Calu3 (cell line): Measurements from ENCODE around the gene FOXP4. TPM values are rescaled to one million over a fixed set of nuclear protein-coding genes. Genes with fewer than 3 reads are reported as not detected.

Source experiments
- BruUV-seq: library from RNA; stranded (reverse); fragments of 400-500 nt; replicated peaks from 2 replicates; lab custom pipeline; 2021; lab: Mats Ljungman, UMichigan
- CTCF ChIA-PET: fragments of 300-600 bp; sonication (Branson Sonifier 250); formaldehyde crosslinking; loops from one replicate; lab custom pipeline; 2022; ENCODE audit warnings: antibody characterized with exemption; lab: Charles Lee
- DNase-seq: peaks from one replicate; pipeline ENCODE4 v3.0.0; 2022
- H3K27ac Mint-ChIP-seq: one replicate; pipeline ENCODE4 v1.8.0; 2022; ENCODE audit warnings: mixed read lengths; ENCODE audit not compliant: unreplicated experiment
- H3K27me3 Mint-ChIP-seq: one replicate; pipeline ENCODE4 v1.8.0; 2022; ENCODE audit warnings: mixed read lengths; ENCODE audit not compliant: unreplicated experiment
- H3K36me3 Mint-ChIP-seq: one replicate; pipeline ENCODE4 v1.8.0; 2022; ENCODE audit warnings: mild to moderate bottlenecking, moderate library complexity, mixed read lengths; ENCODE audit not compliant: insufficient read depth, unreplicated experiment
- H3K4me1 Mint-ChIP-seq: one replicate; pipeline ENCODE4 v1.8.0; 2022; ENCODE audit warnings: mild to moderate bottlenecking, low read depth, mixed read lengths; ENCODE audit not compliant: unreplicated experiment
- H3K4me3 Mint-ChIP-seq: one replicate; pipeline ENCODE4 v1.8.0; 2022; ENCODE audit warnings: mild to moderate bottlenecking, low read depth, moderate library complexity, mixed read lengths; ENCODE audit not compliant: unreplicated experiment
- H3K9me3 Mint-ChIP-seq: one replicate; pipeline ENCODE4 v1.8.0; 2022; ENCODE audit warnings: low read depth, mixed read lengths; ENCODE audit not compliant: unreplicated experiment
- CTCF ChIP-seq: fragments of 200-600 bp; IDR thresholded peaks from one replicate; pipeline ENCODE4 v1.8.0; 2022; ENCODE audit warnings: antibody characterized with exemption; ENCODE audit not compliant: unreplicated experiment
- intact Hi-C: fragments of 100-400 bp; cut with micrococcal nuclease; formaldehyde crosslinking; loops from one replicate; pipeline ENCODE4 v1.10.0; 2022; ENCODE audit not compliant: unreplicated experiment
- total RNA-seq: library from RNA; stranded (reverse); gene quantifications from 2 replicates; pipeline ENCODE4 v1.2.3, GENCODE V29; 2022

Gene FOXP4
- total RNA-seq, 1 experiment from 2014 or later = 47.8 TPM

- peaks cover 29% of the 10 kb centered on the region for H3K4me1 Mint-ChIP-seq
- BruUV-seq = no TSS peak
- no peak for DNase-seq
These were observed 92.1 kb downstream of the FOXP4 start, which contains the start of gene MDFI for GRCh38 chr6:41638002-41638934. Gene MDFI (plus strand): TSS chr6:41638468. CDS start chr6:41638750, 282 bp downstream.

GRCh38 chr6:41638935-41639808 lies 93.0 kb downstream of the FOXP4 start:
- no TSS peak for BruUV-seq
- no peaks in the 10 kb centered on the region for H3K9me3 Mint-ChIP-seq
- DNase-seq = no peak
- peaks cover 29% of the 10 kb centered on the region for H3K4me1 Mint-ChIP-seq
- peaks cover 28% of the 10 kb centered on the region for H3K36me3 Mint-ChIP-seq
- H3K27ac Mint-ChIP-seq = no peak overlapping the region
- no peak for TF ChIP-seq CTCF
- H3K4me3 Mint-ChIP-seq = no peak overlapping the region
- intact Hi-C loops = no loop called here
- CTCF ChIA-PET = no interaction called here
- no peaks in the 10 kb centered on the region for H3K27me3 Mint-ChIP-seq

More at GRCh38 chr6:41638002-41638934, 92.1 kb downstream of the FOXP4 start, which contains the start of gene MDFI:
- no peaks in the 10 kb centered on the region for H3K27me3 Mint-ChIP-seq
- intact Hi-C loops = no loop called here
- no peak for TF ChIP-seq CTCF
- H3K27ac Mint-ChIP-seq = peak within 1 kb of the TSS; percentile 60
- CTCF ChIA-PET = no interaction called here
- H3K4me3 Mint-ChIP-seq = peak within 1 kb of the TSS; percentile 62
- no peaks in the 10 kb centered on the region for H3K9me3 Mint-ChIP-seq
- peaks cover 28% of the 10 kb centered on the region for H3K36me3 Mint-ChIP-seq

GRCh38 chr6:41639809-41640371 lies 93.7 kb downstream of the FOXP4 start:
- no peak overlapping the region for H3K27ac Mint-ChIP-seq
- H3K36me3 Mint-ChIP-seq = peaks cover 28% of the 10 kb centered on the region
- no peak for TF ChIP-seq CTCF
- no peaks in the 10 kb centered on the region for H3K9me3 Mint-ChIP-seq
- intact Hi-C loops = no loop called here
- CTCF ChIA-PET = no interaction called here
- DNase-seq = no peak
- peaks cover 21% of the 10 kb centered on the region for H3K4me1 Mint-ChIP-seq
- no TSS peak for BruUV-seq
- H3K4me3 Mint-ChIP-seq = no peak overlapping the region
- H3K27me3 Mint-ChIP-seq = no peaks in the 10 kb centered on the region

- intact Hi-C loops = no loop called here
- TF ChIP-seq CTCF = no peak
- no peak overlapping the region for H3K4me3 Mint-ChIP-seq
- H3K4me1 Mint-ChIP-seq = peaks cover 16% of the 10 kb centered on the region
- CTCF ChIA-PET = no interaction called here
- no peak overlapping the region for H3K27ac Mint-ChIP-seq
- peaks cover 28% of the 10 kb centered on the region for H3K36me3 Mint-ChIP-seq
- no peaks in the 10 kb centered on the region for H3K9me3 Mint-ChIP-seq
- H3K27me3 Mint-ChIP-seq = no peaks in the 10 kb centered on the region
- no peak for DNase-seq
- BruUV-seq = no TSS peak
These were observed 94.2 kb downstream of the FOXP4 start for GRCh38 chr6:41640426-41640825.
